Measurements from ENCODE around the gene SGPL1.

SGPL1 gene

GRCh38 chr10:70812814-70813213, 2.9 kb upstream of the SGPL1 start:
- DNase-seq, result no peak

GRCh38 chr10:70814126-70814525, 1.6 kb upstream of the SGPL1 start:
- no peak for DNase-seq

GRCh38 chr10:70816220-70816894, 609 bp downstream of the SGPL1 start:
- peak; percentile 87 for DNase-seq

- no peak for DNase-seq
These were observed 5.4 kb downstream of the SGPL1 start for GRCh38 chr10:70820976-70821750.

GRCh38 chr10:70822076-70822820, 6.5 kb downstream of the SGPL1 start:
- no peak for DNase-seq

GRCh38 chr10:70827086-70827757, 11.5 kb downstream of the SGPL1 start:
- peak; percentile 65 for DNase-seq

GRCh38 chr10:70828923-70829322, 13.2 kb downstream of the SGPL1 start:
- DNase-seq, result no peak

GRCh38 chr10:70829543-70829942, 13.8 kb downstream of the SGPL1 start:
- no peak for DNase-seq

GRCh38 chr10:70830164-70830563, 14.4 kb downstream of the SGPL1 start:
- no peak for DNase-seq

- no peak for DNase-seq
These were observed 16.5 kb downstream of the SGPL1 start for GRCh38 chr10:70832221-70832620.

GRCh38 chr10:70832852-70833528, 17.2 kb downstream of the SGPL1 start:
- peak; percentile 93 for DNase-seq

- DNase-seq, result no peak
These were observed 17.9 kb downstream of the SGPL1 start for GRCh38 chr10:70833601-70834000.

GRCh38 chr10:70834021-70834420, 18.3 kb downstream of the SGPL1 start:
- no peak for DNase-seq

GRCh38 chr10:70834441-70835151, 18.8 kb downstream of the SGPL1 start:
- DNase-seq, result no peak

GRCh38 chr10:70836319-70836718, 20.6 kb downstream of the SGPL1 start:
- DNase-seq, result no peak

- no peak for DNase-seq
These were observed 21.9 kb downstream of the SGPL1 start for GRCh38 chr10:70837660-70838059.

GRCh38 chr10:70838270-70838805, 22.6 kb downstream of the SGPL1 start:
- DNase-seq, result no peak

GRCh38 chr10:70840836-70841235, 25.1 kb downstream of the SGPL1 start:
- no peak for DNase-seq

- no peak for DNase-seq
These were observed 27.6 kb downstream of the SGPL1 start for GRCh38 chr10:70843333-70843732.

GRCh38 chr10:70843776-70844489, 28.2 kb downstream of the SGPL1 start:
- DNase-seq, result no peak

- no peak for DNase-seq
These were observed 29.5 kb downstream of the SGPL1 start for GRCh38 chr10:70845256-70845655.
